Sigmoid colon (tissue), 4 donors: Measurements from ENCODE around the gene HOXC5.

Experiments
- CTCF ChIP-seq, 4 experiments: fragments of 450-650 bp in 3 of 4; fragments of 200-600 bp in 1 of 4; IDR thresholded peaks; one replicate each; pipeline ENCODE4 v1.5.1; 2016 to 2019; ENCODE audit warnings: antibody characterized with exemption in 4 of 4, mild to moderate bottlenecking in 3 of 4, moderate library complexity in 2 of 4
- EP300 ChIP-seq, 4 donors: sonication (generic); formaldehyde crosslinking; IDR thresholded peaks; one replicate each; pipeline ENCODE4 v1.6.1; 2017; ENCODE audit warnings: antibody characterized with exemption in 4 of 4
- POLR2A ChIP-seq, 2 donors: fragments of 450-650 bp; IDR thresholded peaks; one replicate each; pipeline ENCODE4 v1.6.1; 2016; ENCODE audit warnings: antibody characterized with exemption in 2 of 2, mild to moderate bottlenecking in 2 of 2, moderate library complexity in 2 of 2
- POLR2AphosphoS5 ChIP-seq, 4 donors: sonication (generic); formaldehyde crosslinking; IDR thresholded peaks; one replicate each; pipeline ENCODE4 v1.6.1; 2017; ENCODE audit warnings: antibody characterized with exemption in 4 of 4

GRCh38 chr12:54041097-54041690, 8.3 kb downstream of the HOXC5 start:
- TF ChIP-seq POLR2AphosphoS5 (IDR thresholded peaks at IDR 0.05) (no peak), CTCF (IDR thresholded peaks at IDR 0.05) (no peak), POLR2A (IDR thresholded peaks at IDR 0.05) (no peak), EP300 (IDR thresholded peaks at IDR 0.05) (no peak)
